NCI-H128 (cell line): Measurements from ENCODE around the gene SPEM2.

Experiments
- DNase-seq: peaks from one replicate; lab custom pipeline; 2025; ENCODE audit not compliant: unreplicated experiment; lab: John Stamatoyannopoulos, UW

Gene SPEM2

DNA sequence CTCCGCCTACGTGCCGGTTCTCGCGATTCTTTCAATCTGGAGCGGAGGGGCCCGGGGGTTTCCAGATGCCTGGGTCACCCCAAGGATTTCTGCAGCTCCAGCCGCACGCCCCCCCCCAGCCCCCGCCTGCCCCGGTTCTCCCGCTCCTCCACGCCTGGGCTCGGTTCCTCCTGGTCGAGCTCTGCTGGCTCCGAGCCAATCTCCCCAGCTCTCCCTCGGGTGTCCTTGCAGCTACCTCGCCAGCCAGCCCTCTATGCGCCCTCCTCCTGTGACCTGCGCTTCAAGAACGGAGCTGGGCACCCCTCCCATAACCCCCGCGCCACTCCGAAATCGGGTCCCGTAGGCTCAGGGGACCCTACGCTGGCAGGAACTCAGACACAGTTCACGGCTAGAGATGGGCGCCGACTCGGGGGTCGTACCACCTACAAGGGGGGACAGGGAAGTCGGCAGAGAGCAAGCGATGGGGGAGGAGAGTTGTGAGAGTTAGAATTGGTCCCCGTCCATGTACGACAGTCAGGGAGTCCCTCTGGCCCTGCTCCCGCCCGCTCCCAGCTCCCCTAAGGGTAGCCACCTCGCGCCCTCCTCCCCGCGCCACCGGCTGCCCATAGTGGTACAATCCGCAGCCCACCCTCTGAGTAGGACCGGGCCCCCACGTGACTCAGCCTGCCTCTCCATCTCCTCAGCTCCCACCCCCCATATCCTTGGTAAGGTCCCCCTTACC, 14.9 kb downstream of the SPEM2 start:
- DNase-seq: peak; percentile 30

DNA sequence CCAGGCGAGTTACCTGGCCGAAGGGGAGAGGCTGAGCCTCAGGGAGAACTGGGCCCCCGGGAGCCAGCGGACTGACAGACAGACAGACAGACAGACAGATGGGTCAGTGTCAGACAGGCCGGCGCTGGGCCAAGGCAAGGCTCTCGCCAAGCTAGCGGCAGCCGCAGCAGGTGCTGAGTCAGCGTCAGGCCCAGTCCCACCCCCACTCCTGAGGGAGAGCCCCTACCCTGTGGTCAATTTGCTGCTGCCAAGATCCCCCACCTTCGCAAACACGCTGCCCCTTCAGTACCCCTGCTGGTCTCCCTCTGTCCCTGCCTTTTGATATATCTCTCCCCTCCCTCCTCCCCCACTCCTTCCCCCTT, 15.4 kb downstream of the SPEM2 start:
- no peak for DNase-seq

DNA sequence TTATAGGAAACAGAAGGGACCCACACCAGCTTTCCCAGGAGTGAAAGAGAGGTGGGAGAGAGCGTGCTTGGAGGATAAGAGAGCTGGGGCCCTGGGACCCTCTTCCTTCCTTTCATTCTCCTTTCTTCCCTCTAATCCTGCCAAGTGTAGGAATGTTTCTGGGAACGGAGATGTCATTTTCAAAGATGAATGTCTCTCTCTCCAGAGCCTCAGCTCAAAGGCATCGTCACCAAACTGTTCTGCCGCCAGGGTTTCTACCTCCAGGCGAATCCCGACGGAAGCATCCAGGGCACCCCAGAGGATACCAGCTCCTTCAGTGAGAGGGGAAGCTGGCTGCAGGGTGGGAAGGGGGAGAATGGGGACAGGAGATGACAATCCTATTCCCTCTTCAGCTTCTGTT, 15.8 kb downstream of the SPEM2 start:
- DNase-seq: no peak

DNA sequence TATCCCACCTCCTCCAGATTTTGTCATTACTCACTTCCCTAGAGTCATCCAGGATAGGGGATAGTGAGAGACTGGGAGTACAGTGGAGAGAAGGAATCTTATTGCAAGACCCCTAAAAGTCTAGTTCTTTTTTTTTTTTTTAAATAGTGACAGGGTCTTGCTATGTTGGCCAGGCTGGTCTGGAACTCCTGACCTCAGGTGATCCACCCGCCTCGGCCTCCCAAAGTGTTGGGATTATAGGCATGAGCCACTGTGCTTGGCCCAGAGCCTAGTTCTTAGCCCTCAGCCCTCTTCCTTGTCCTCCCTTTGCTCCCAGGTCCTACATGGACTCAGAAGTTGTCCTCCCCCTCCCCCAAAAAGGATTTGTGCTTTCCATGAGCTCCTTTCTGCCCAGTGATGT, 16.7 kb downstream of the SPEM2 start:
- no peak for DNase-seq

DNA sequence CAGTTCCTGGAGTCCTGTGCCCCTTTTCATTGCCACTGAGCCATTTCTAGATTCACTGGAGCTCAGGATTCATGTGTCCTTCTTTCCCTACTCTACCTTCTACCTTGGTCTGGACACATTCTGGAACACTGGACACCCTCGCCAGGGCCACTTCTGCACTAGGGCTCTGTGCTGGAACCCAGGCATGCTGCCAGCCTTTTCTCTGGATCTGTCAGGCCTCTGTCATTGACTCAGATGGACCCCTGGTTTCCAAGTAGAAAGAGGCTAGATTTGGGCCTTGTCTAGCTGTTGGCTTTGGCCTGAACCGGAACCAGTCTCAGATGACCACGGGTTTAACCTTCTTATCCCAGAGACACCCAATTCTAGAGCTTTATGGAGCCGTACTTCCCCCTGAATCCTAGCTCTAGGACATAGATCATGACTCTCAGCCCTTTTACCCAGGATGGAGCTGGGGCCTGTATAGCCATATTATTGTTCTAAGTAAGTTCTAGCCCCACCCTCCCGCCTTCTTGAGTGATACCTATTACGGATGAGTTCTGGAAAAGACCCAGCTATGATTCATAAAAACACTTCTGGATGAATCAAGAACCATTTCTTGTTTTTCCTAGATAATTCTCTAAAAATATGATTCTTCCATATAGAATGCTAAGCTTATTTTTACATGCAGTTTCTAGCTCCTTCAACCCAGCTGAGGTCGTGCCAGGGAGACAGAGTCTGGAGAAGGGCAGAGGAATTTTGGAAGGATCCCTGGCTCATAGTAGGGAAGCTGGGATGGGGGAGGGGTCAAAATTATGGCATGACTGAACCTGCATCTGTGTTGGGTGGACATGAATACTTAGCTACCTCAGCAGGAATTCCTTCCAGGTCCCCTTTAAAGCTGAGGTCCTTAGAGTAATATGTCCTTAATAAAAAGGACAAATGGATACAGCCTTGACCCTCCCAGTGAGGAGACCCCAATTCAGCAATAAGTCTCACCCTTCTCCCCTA, 18.4 kb downstream of the SPEM2 start:
- no peak for DNase-seq

DNA sequence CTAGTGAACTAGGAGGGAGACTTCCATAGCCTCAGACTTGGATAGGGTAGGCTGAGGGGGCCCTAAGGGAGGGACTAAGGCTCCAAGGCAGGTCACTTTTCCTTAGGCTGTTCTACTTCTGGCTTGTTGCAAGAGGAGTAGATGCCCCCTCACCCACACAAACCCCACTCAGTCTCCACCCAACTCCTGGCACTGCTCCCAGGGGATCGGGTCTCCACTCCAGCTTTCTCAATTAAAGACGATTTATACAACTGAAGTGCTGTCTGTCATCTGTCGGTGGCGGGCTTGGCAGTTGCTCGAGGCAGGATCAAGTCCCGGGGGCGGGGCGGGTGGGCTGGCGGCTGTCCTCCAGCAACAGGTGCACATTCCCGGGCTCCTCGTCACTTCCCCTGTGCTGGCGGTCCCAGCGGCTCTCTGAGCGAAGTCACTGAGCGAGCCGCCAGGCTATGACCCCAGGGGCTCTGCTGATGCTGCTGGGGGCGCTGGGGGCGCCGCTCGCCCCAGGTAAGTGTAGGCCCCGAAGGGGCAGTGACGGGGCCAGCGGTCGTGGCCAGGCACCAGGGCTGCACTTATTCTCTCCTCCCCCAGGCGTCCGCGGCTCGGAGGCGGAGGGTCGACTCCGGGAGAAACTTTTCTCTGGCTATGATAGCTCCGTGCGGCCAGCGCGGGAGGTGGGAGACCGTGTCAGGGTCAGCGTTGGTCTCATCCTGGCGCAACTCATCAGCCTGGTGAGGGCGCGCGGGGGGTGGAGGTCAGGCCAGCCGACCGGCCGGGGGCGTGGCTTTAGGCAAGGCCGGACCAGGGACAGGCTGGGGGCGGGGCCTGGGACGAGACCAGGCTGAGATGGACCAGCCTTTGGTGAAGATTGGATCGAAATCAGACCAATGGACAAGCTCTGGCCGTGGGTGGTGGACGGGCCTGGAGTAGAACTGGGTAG, 19.5 kb downstream of the SPEM2 start, which contains the start of gene CHRNB1:
TSS of gene CHRNB1 (plus strand) at position 380 of the 937 bp plus-strand sequence. CDS start at position 447, 67 bp downstream.
- DNase-seq: peak; percentile 12

DNA sequence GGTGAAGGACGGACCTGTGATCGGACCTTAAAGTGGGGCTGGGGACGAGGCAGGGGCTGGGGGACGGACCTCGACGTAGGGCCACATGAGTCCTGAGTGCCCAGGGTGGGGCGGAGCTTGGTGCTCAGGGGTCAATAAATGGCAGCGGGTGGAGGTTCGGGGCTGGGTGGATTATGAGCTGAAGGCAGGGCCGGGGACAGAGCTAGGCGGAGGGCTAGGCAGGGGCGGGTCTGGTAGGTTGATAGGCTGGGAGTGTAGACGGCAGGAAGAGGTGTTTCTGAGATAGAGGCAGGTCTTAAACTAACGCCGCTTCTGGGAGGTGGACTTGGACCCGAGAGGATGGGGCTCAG, 20.2 kb downstream of the SPEM2 start:
- DNase-seq: no peak

DNA sequence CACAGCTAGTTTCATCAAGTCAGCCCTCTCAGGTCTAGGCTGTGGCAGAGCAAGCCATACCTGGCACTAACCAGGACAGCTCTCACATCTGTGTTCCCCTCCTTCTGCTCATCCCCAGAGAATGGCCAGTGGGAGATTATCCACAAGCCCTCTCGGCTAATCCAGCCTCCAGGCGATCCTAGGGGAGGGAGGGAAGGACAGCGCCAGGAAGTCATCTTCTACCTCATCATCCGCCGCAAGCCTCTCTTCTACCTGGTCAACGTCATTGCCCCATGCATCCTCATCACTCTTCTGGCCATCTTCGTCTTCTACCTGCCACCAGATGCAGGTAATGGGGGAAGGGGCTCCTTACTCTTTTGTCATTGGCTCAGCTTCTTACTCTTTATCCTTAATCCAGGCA, 23.0 kb downstream of the SPEM2 start:
- DNase-seq: no peak

DNA sequence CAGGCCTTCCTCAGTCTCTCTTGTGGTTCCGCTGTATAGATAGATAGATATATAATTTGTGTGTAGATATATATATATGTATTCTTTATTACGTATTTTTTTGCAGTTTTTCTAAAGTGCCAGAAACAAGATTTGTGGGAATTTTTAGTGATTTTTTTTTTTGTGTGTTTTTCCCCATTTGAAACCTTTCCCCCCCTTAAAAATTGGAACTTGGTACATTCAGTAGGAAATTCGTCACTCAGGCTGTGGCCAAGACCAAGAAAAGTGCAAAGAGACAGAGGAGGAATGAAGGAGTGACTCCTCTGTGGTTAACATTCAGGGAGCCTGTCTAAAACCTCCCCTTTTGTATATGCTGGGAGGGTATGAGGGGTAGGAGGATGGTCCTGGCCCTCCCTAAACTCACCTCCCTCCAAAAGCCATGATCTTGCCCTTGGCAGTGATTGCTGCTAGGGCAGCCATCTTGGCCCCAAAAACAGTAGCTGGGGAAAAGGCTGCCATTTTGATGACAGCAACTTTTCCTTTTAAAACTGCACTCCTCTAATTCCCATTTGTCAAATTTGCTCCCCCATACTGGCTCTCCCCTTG, 34.6 kb downstream of the SPEM2 start:
- no peak for DNase-seq

DNA sequence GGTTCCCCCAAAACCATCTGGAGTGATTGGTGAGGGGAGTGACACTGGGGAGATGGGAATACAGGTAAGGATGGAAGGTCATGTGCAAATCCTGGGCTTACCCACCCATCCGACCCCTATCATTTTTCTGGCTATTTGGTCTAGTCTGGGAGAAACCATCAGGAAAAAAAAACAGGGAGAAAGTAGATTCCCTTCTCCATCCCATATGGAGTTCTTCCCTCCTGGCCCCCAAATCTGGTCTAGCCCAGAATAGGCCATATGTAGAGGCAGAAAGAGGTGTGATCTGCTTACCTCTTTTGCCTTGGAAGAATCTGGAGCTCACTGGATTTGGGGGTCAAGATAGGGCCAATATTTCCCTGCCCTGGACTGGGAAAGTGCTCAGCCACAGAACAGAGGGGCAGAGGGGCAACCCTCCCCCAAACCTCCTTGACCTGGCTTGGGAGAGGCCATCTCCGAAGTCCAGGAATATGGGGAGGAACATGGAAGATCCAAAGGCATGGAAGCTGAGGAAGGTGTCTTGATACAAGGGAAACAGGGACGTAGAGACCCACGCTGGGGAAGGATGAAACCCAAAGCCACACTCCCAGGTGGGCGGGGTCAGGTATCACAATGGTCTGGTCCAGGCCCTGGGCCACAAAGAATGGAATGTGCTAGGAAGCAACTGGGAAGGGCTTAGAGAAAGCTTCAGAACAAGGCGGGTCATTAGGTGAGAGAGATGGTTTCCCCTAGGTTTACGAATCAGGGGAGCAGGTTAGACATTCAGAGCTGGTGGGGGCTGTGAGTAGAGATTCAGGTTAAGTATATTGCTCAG, 35.6 kb downstream of the SPEM2 start:
- DNase-seq: no peak

DNA sequence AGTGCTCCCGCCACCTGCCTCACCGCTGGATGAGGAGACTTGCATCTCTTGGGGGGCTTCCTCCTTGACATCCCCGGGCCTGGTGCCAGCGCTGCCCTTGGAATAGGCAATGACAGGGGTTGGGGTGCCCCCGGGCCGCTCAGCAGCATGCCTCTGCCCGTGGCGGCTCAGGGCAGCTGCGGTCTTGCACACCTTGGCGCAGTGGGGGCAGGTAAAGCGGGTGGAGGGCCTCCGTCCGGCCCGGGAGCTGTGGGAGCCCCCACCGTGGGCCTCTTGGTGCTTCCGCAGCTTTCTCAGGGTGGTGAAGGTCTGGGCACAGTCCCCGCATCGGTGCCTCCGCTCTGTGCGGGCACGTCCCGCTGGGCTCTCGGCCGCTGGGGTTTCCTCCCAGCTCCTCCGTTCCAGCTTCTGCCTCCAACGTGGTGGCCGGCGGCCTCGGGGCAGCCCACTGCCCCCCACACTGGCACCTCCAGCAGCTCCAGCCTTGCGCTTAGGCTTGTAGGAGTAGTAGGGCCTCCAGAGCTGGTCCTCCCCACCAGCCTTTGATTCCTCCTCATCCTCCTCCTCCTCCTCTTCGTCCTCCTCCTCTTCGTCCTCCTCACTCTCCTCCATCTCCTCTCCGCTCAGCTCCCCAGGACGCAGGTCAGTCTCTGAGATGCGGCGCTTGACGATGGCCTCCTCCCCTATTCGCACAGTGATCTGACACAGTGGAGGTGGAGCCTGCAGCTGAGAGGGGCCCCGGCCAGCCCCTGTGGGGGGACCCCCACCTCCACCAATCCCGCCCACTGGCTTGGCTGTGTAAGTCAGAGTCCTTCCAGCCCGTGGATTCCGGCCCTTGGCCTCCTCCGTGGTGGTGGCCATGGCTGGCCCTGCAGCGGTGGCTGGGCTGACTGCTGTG, 37.3 kb downstream of the SPEM2 start:
- no peak for DNase-seq

DNA sequence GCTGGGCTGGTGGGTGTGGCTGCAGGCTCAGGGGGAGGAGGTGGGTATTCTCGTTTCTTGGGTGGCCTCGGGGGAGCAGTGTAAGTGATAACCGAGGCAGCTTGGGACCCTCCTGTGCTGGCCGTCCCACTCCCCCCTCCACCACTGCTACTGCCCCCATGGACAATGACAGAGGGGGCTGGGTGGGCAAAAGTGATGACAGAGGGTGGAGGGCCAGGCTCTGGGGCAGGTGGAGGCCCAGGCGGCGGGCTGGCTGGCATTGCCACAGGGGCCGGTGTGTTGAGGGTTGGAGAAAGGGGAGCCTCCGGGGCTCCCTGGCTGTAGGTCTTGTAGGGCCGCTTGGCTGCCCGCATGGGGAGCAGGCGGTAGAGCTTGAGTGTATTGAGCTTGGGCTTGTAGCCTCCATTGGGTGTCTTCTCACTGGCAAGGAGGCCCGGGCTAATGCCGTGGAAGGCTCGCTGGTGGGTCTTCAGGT, 38.0 kb downstream of the SPEM2 start:
- no peak for DNase-seq

DNA sequence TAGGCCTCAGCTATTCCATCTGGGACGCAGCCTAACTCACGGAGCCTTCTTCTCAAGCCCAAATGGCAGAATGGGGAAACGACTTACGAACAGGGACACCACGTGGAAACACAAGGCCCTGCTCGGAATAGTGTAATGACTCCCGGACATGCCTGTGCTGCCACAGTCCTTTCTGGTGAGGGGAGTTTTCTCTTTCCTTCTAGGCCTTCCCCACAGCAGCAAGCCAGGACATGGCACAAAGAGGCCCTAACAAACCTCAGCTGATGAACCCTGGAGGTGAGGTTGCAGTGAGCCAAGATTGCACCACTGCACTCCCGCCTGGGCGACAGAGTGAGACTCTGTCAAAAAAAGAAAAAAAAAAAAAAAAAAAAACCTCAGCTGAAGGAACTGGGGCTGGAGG, 38.7 kb downstream of the SPEM2 start:
- no peak for DNase-seq

DNA sequence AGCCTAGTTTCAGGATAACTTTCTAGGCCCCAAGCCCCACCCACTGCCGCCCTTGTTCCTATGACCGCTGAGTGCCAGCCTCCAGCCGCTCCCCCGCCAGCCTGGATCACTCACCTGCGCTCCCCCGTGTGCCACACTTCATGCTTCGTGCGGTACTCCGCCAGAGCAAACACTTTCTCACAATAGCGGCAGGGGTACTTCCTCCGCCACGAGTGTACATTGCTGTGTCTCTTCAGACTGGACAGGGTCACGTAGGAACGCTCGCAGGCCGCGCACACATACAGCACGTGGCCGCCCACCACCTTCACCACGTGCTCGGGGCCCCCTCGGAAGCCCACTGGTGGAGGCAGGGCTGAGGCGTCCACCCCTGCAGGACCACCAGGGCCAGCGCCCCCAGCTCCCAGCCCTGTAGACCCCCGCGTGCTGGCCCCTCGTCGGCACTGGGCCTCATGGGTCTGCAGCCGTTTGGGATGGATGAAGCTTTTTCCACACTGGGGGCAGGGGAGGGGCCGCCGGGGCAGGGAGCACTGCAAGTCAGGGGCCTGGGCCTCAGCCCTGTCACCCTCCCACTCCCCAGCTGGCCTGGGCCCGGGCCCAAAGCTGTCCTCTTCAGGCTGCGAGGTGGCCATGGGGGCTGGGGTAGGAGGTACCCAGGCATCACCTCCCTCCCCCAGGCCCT, 40.3 kb downstream of the SPEM2 start:
- no peak for DNase-seq

DNA sequence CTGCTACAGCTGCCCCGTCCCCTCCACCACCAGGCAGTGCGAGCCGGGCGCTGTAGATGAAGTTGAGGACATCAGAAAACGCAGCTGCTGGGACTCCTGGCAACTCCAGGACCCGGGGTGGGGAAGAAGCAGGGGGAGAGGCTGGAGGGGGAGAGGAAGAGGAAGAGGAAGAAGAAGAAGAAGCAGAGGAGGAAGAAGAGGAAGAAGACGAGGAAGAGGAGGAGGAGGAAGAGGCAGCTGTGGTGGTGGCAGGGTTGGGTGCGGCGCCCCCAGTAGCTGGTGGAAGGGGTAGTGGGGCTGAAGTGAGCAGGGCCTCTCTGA, 40.9 kb downstream of the SPEM2 start:
- DNase-seq: no peak

DNA sequence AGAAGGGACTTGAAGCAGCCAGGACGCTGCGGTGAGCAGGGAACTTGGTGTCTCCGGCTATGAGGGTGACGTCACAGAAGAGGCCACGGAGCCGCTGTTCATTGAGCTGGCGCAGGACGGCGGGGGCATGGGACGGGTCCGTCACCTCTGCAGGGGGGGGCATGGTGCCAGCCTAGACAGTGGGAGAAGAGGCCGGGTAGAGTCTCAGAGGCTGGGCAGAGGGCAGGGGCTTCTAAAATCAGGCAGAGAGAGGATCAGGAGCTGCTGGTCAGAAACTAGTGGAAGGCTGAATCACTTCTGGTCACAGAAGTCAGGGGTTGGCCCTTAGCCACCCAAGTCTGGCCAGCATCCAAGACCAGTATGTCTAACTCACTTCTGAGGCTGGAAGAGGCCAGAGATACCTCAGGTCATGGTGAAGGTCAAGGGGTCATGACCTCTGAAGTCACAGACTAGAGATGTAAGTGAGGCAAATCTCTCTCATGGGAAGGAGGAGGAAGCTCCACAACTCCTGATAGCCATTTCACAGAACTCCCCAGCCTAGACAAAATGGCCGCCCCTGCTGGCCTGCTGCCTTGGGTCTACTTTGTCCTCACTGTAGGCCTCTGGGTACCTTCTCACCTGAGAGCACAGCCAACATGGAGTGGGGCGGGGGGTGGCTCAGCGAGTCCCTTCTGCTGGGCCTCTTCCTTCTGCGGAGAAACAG, 41.4 kb downstream of the SPEM2 start:
- no peak for DNase-seq

DNA sequence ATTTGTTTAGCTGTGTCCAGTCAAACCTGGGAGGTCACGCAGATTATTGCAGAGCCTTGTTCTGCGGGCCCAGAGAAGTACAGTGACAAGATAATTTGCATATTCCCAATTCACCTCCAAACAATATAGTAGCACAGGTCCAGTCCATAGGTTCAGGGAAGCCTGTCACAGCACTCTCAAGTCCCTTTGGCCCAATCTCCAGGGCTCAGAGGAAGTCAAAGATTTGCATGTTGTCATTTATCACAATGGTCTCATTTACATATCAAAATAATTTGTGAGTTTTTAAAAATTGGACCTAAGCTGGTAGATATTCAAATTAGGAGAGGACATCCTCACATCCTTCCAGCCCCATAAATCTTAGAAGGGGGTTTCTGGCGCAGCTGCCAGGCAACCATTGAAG, 42.1 kb downstream of the SPEM2 start:
- DNase-seq: no peak

DNA sequence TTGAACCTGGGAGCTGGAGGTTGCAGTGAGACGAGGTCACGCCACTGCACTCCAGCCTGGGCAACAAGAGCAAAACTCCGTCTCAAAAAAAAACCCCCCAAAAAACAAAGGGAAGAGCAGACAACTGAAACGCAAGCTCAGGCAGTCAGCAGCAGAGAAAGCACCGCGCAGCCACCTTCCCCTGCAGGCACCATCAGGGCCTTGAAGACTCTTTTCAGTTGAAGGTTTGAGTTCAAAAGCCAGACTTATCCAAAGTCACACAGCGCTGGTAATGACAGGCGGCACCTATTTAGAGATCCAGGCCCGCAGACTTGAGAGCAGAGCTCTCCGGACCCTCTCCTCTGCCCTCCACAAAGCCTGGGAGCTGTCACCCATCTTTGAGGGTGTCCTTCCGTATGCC, 42.9 kb downstream of the SPEM2 start:
- DNase-seq: no peak
